ENCODE results near the gene TTBK2.

TTBK2 gene

DNA sequence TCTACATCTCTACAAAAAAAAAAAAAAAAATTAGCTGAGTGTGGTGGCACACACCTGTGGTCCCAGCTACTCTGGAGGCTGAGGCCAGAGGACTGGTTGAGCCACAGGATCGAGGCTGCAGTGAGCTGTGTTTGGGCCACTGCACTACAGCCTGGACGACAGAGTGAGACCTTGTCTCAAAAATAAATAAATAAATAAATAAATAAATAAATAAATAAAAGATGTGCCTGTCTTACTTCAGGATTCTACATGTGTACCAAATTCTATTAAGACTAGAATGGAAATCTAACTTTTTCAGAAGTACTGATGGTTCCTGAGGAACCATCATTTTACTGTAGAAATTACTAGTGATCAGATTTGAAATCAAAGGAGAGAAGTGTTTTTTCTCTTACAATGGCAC is 51.9 kb downstream of the TTBK2 start:
- Histone ChIP-seq H3K27ac (no peak overlapping the region), H3K27me3 (replicated peaks) (no peaks in the 10 kb centered on the region), H3K36me3 (replicated peaks) (no peaks in the 10 kb centered on the region), H3K4me3 (ENCODE audit: low read depth, low read length) (no peak overlapping the region)
- in situ Hi-C loops (cut with HindIII; ENCODE audit: low pct_ligation_motif_present, low sequenced_read_pairs): no loop called here
- DNase-seq: no peak
- TF ChIP-seq, protein P1, sequence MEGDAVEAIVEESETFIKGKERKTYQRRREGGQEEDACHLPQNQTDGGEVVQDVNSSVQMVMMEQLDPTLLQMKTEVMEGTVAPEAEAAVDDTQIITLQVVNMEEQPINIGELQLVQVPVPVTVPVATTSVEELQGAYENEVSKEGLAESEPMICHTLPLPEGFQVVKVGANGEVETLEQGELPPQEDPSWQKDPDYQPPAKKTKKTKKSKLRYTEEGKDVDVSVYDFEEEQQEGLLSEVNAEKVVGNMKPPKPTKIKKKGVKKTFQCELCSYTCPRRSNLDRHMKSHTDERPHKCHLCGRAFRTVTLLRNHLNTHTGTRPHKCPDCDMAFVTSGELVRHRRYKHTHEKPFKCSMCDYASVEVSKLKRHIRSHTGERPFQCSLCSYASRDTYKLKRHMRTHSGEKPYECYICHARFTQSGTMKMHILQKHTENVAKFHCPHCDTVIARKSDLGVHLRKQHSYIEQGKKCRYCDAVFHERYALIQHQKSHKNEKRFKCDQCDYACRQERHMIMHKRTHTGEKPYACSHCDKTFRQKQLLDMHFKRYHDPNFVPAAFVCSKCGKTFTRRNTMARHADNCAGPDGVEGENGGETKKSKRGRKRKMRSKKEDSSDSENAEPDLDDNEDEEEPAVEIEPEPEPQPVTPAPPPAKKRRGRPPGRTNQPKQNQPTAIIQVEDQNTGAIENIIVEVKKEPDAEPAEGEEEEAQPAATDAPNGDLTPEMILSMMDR (IDR thresholded peaks at IDR 0.05; ENCODE audit: low read depth, low read length, missing control alignments): no peak

DNA sequence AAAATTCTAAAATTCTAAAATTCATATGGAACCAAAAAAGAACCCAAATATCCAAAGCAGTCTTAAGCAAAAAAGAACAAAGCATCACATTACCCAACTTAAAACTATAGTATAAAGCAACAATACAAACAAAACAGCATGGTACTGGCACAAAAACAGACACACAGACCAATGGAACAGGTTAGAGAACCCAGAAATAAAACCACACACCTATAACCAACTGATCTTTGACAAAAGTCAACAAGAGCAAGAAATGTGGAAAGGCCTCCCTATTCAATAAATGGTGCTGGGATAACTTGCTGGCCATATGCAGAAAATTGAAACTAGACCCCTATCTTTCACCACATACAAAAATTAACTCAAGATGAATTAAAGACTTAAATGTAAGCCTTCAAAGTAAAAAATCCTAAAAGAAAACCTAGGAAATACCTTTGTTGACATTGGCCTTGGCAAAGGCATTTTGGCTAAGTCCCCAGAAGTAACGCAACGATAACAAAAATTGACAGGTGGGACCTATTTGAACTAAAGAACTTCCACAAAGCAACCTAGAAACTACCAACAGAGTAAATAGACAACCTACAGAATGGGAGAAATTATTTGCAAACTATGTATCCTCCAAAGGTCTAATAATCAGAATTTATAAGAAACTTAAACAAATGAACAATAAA is 56.9 kb downstream of the TTBK2 start:
- no peaks in the 10 kb centered on the region for H3K27me3 ChIP-seq (replicated peaks)
- no peak overlapping the region for H3K27ac ChIP-seq
- H3K4me3 ChIP-seq (ENCODE audit: low read depth, low read length): no peak overlapping the region
- TF ChIP-seq, protein P1 (IDR thresholded peaks at IDR 0.05; ENCODE audit: low read depth, low read length, missing control alignments): no peak
- no peak for DNase-seq
- in situ Hi-C loops (cut with HindIII; ENCODE audit: low pct_ligation_motif_present, low sequenced_read_pairs): no loop called here
- H3K36me3 ChIP-seq (replicated peaks): no peaks in the 10 kb centered on the region

DNA sequence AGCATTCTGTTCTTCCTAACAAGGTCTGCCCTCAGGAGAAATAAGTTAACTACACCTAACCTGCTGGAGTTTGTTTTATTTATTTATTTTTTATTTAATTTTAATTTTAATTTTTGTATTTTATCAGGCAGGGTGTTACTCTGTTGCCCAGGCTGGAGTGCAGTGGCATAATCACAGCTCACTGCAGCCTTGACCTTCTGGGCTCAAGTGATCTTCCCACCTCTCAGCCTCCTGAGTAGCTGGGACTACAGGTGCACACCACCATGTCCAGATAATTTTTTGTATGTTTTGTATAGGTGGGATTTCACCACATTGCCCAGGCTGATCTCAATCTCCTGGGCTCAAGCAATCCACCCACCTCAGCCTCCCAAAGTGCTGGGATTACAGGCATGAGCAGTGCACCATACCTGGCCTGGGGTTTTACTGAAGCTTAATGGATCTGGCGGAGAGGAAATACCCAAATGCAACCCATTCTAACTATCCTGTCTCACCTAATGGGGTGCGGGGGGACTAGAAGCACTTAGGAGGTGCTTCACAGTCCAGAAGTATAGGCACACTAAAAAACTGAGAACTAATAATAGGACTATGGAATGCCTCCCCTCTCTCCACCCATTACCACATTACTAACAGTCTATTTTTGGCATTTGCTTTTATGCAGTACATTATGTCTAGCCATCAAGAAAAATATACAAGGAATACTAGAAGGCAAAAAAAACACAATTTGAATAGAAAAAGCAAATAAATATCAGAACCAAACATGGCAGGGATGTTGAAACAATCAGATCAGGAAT is 61.4 kb downstream of the TTBK2 start:
- H3K27ac ChIP-seq: no peak overlapping the region
- no peaks in the 10 kb centered on the region for H3K27me3 ChIP-seq (replicated peaks)
- TF ChIP-seq, protein P1 (IDR thresholded peaks at IDR 0.05; ENCODE audit: low read depth, low read length, missing control alignments): no peak
- in situ Hi-C loops (cut with HindIII; ENCODE audit: low pct_ligation_motif_present, low sequenced_read_pairs): no loop called here
- no peak overlapping the region for H3K4me3 ChIP-seq (ENCODE audit: low read depth, low read length)
- no peak for DNase-seq
- no peaks in the 10 kb centered on the region for H3K36me3 ChIP-seq (replicated peaks)

DNA sequence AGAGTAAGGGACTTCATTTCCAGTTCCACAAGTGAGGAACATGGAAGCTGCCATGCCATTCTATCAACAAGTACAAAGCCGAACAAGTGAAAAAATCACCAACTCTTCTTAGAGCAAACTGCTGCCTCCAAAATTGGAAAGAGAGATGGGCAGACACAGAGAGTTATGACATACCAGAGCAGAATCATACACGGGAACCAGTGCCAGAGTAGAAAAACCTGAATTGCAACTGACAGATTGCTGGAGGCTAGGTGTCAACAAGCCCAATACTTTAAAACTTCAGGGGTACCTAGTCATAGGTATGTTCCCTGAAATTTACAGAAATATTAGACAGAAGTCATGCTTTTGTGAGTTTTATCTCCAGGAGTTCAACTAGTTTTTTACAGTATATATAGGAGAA is 62.0 kb downstream of the TTBK2 start:
- no peak overlapping the region for H3K4me3 ChIP-seq (ENCODE audit: low read depth, low read length)
- no peak overlapping the region for H3K27ac ChIP-seq
- no peak for DNase-seq
- H3K36me3 ChIP-seq (replicated peaks): no peaks in the 10 kb centered on the region
- in situ Hi-C loops (cut with HindIII; ENCODE audit: low pct_ligation_motif_present, low sequenced_read_pairs): no loop called here
- no peaks in the 10 kb centered on the region for H3K27me3 ChIP-seq (replicated peaks)
- TF ChIP-seq, protein P1 (IDR thresholded peaks at IDR 0.05; ENCODE audit: low read depth, low read length, missing control alignments): no peak

DNA sequence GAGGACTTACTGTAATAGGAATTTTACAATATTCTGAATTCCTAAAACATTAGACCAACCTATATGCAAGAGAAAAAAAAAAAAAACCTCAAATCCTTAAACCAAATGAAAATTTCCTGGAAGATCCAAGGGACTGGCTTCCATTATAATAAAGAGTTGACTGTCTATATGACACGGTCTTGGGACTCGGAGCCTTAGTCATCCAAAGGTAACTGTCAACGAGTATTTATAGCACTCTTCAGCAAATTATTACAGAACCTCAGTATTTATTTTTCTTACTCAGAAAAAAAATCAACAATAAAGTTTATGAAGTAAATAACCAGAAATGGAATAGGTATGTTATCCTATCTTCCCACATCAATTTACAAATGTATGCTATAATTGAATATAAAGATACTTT is 66.0 kb downstream of the TTBK2 start:
- TF ChIP-seq, protein P1 (IDR thresholded peaks at IDR 0.05; ENCODE audit: low read depth, low read length, missing control alignments): no peak
- no peak for DNase-seq
- Histone ChIP-seq H3K36me3 (replicated peaks) (no peaks in the 10 kb centered on the region), H3K27me3 (replicated peaks) (no peaks in the 10 kb centered on the region), H3K4me3 (ENCODE audit: low read depth, low read length) (no peak overlapping the region), H3K27ac (no peak overlapping the region)
- in situ Hi-C loops (cut with HindIII; ENCODE audit: low pct_ligation_motif_present, low sequenced_read_pairs): no loop called here

Measured in brain microvascular endothelial cell (primary cell).